H1 (cell line): ENCODE measurements around the gene SEC14L5. TPM values are rescaled to one million over a fixed set of nuclear protein-coding genes. Genes with fewer than 3 reads are reported as not detected.

ENCODE experiments used
- CTCF ChIA-PET: fragments of 300-600 bp; sonication (Branson Sonifier 250); formaldehyde crosslinking; loops from one replicate; lab custom pipeline; 2021; ENCODE audit not compliant: partially characterized antibody; lab: Charles Lee
- POLR2A ChIA-PET: fragments of 300-600 bp; sonication (Branson Sonifier 250); formaldehyde crosslinking; loops from one replicate; lab custom pipeline; 2021; ENCODE audit warnings: inconsistent platforms; ENCODE audit not compliant: partially characterized antibody; lab: Charles Lee
- DNase-seq, 2 experiments: peaks; one replicate each; pipeline versions ENCODE4 v3.0.0 to v3.0.0-alpha.2; 2010 to 2022; ENCODE audit warnings: low spot score in 2 of 2, low read depth in 1 of 2, mixed read lengths in 1 of 2
- FAIRE-seq: peaks from 2 replicates; lab custom pipeline; 2011; peaks lifted over from hg19 to GRCh38; lab: Jason Lieb, UNC
- H2AFZ ChIP-seq: 2 replicates; pipeline ENCODE4 v1.8.1; 2012; ENCODE audit warnings: low read length, inconsistent platforms
- H2AK5ac ChIP-seq: 2 replicates; pipeline ENCODE4 v1.6.1; 2013; ENCODE audit warnings: low read depth, low read length
- H2BK120ac ChIP-seq: replicated peaks from 2 replicates; pipeline ENCODE3; 2013; ENCODE audit warnings: low read depth, low read length, inconsistent platforms
- H2BK12ac ChIP-seq: 2 replicates; pipeline ENCODE4 v1.6.1; 2013; ENCODE audit warnings: low read depth, low read length
- H2BK15ac ChIP-seq: 2 replicates; pipeline ENCODE4 v1.6.1; 2013; ENCODE audit warnings: low read length
- H2BK20ac ChIP-seq: 2 replicates; pipeline ENCODE4 v1.6.1; 2013; ENCODE audit warnings: low read length
- H2BK5ac ChIP-seq: 2 replicates; pipeline ENCODE4 v1.6.1; 2013; ENCODE audit warnings: low read depth, low read length
- H3K14ac ChIP-seq: 2 replicates; pipeline ENCODE4 v1.6.1; 2013; ENCODE audit warnings: inconsistent platforms; ENCODE audit not compliant: insufficient read length
- H3K18ac ChIP-seq: 2 replicates; pipeline ENCODE4 v1.6.1; 2013; ENCODE audit warnings: low read length; ENCODE audit errors: extremely low read depth
- H3K23ac ChIP-seq: 2 replicates; pipeline ENCODE4 v1.6.1; 2013; ENCODE audit warnings: inconsistent platforms; ENCODE audit not compliant: insufficient read length
- H3K23me2 ChIP-seq: 2 replicates; pipeline ENCODE4 v1.6.1; 2013; ENCODE audit warnings: low read depth, low read length
- H3K27ac ChIP-seq: 2 replicates; pipeline ENCODE4 v1.6.1; 2011; ENCODE audit warnings: low read depth, low read length, inconsistent platforms
- H3K27me3 ChIP-seq, 4 experiments: replicated peaks in 1 of 4; 1 replicate in 1 of 4; 2 replicates in 3 of 4; pipeline versions ENCODE4 v1.6.1 to v1.8.1; 2011 to 2013; ENCODE audit warnings: low read length in 3 of 4, mild to moderate bottlenecking in 3 of 4, inconsistent platforms in 2 of 4, mixed read lengths in 2 of 4, moderate library complexity in 1 of 4; ENCODE audit not compliant: control insufficient read depth in 3 of 4, insufficient read depth in 3 of 4; ENCODE audit errors: extremely low read depth in 1 of 4
- H3K36me3 ChIP-seq, 4 experiments: 2 replicates each; pipeline versions ENCODE4 v1.6.1 to v1.8.1; 2011 to 2013; ENCODE audit warnings: mild to moderate bottlenecking in 4 of 4, low read length in 3 of 4, moderate library complexity in 2 of 4, control low read depth in 1 of 4, inconsistent platforms in 1 of 4; ENCODE audit not compliant: insufficient read depth in 4 of 4, control insufficient read depth in 2 of 4
- H3K4ac ChIP-seq: replicated peaks from 2 replicates; pipeline ENCODE3; 2013; ENCODE audit warnings: low read length, low read depth, mixed read lengths, inconsistent platforms; ENCODE audit not compliant: insufficient read length
- H3K4me1 ChIP-seq, 4 experiments: replicated peaks in 1 of 4; 1 replicate in 1 of 4; 2 replicates in 3 of 4; pipeline versions ENCODE4 v1.6.1 to v1.8.1; 2011 to 2013; ENCODE audit warnings: low read length in 3 of 4, inconsistent platforms in 2 of 4, mixed read lengths in 1 of 4; ENCODE audit not compliant: insufficient read depth in 4 of 4, control insufficient read depth in 3 of 4
- H3K4me2 ChIP-seq, 2 experiments: 2 replicates each; pipeline versions ENCODE4 v1.6.1 to v1.8.1; 2011 to 2013; ENCODE audit warnings: low read depth in 2 of 2, low read length in 2 of 2, control low read depth in 1 of 2, inconsistent platforms in 1 of 2, mild to moderate bottlenecking in 1 of 2; ENCODE audit not compliant: insufficient read depth in 1 of 2
- H3K4me3 ChIP-seq, 4 experiments: fragments of 200-600, 300-600 bp in 1 of 4; sonication (generic), shearing (Covaris generic), sonication (Bioruptor Twin) in 1 of 4; 2 replicates each; pipeline versions ENCODE4 v1.5.1 to v1.8.1; 2011 to 2016; ENCODE audit warnings: low read length in 4 of 4, low read depth in 3 of 4, control low read depth in 2 of 4, inconsistent platforms in 2 of 4, mild to moderate bottlenecking in 2 of 4, mixed read lengths in 1 of 4, moderate library complexity in 1 of 4; ENCODE audit not compliant: insufficient read depth in 2 of 4; ENCODE audit errors: extremely low read depth in 1 of 4
- H3K56ac ChIP-seq: replicated peaks from 2 replicates; pipeline ENCODE3; 2013; ENCODE audit warnings: low read depth, mild to moderate bottlenecking, mixed read lengths, low read length, inconsistent platforms; ENCODE audit not compliant: insufficient read length
- H3K79me1 ChIP-seq: 2 replicates; pipeline ENCODE4 v1.6.1; 2013; ENCODE audit warnings: low read depth, low read length, control low read depth
- H3K79me2 ChIP-seq, 2 experiments: 2 replicates each; pipeline versions ENCODE4 v1.6.1 to v1.8.1; 2012 to 2013; ENCODE audit warnings: low read length in 2 of 2, mild to moderate bottlenecking in 2 of 2, inconsistent platforms in 1 of 2; ENCODE audit not compliant: insufficient read depth in 2 of 2, control insufficient read depth in 1 of 2
- H3K9ac ChIP-seq, 4 experiments: replicated peaks in 1 of 4; 1 replicate in 1 of 4; 2 replicates in 3 of 4; pipeline versions ENCODE4 v1.6.1 to v1.8.1; 2011 to 2013; ENCODE audit warnings: low read depth in 3 of 4, low read length in 3 of 4, control low read depth in 2 of 4, mild to moderate bottlenecking in 2 of 4, moderate library complexity in 2 of 4, inconsistent platforms in 1 of 4; ENCODE audit errors: extremely low read depth in 1 of 4
- H3K9me3 ChIP-seq, 2 experiments: 2 replicates each; pipeline versions ENCODE4 v1.6.1 to v1.8.1; 2012 to 2013; ENCODE audit warnings: mild to moderate bottlenecking in 2 of 2, moderate library complexity in 2 of 2, control low read depth in 1 of 2, inconsistent platforms in 1 of 2, low read depth in 1 of 2, low read length in 1 of 2, mixed read lengths in 1 of 2; ENCODE audit not compliant: insufficient read depth in 2 of 2
- H4K20me1 ChIP-seq, 2 experiments: replicated peaks in 1 of 2; 2 replicates each; pipeline versions ENCODE3 to v1.8.1; 2011 to 2013; ENCODE audit warnings: inconsistent platforms in 2 of 2, low read length in 2 of 2, mild to moderate bottlenecking in 1 of 2; ENCODE audit not compliant: insufficient read depth in 2 of 2, control insufficient read depth in 1 of 2
- H4K5ac ChIP-seq: 2 replicates; pipeline ENCODE4 v1.6.1; 2013; ENCODE audit warnings: low read length, low read depth, mixed read lengths, inconsistent platforms; ENCODE audit not compliant: insufficient read length
- H4K8ac ChIP-seq: 2 replicates; pipeline ENCODE4 v1.8.0; 2013; ENCODE audit warnings: mild to moderate bottlenecking, moderate library complexity, low read length, inconsistent platforms; ENCODE audit not compliant: insufficient read depth; ENCODE audit errors: extremely low read depth
- H4K91ac ChIP-seq: replicated peaks from 2 replicates; pipeline ENCODE3; 2013; ENCODE audit warnings: low read length, mixed read lengths, inconsistent platforms; ENCODE audit not compliant: insufficient read length
- BACH1 ChIP-seq: IDR thresholded peaks from 2 replicates; pipeline ENCODE4 v1.6.1; 2012; ENCODE audit warnings: low read length, improper control_type of control experiment
- CBX5 ChIP-seq: fragments of 300-800, 300-1000 bp; sonication (generic); IDR thresholded peaks from 2 replicates; pipeline ENCODE4 v1.7.1; 2016; ENCODE audit warnings: antibody characterized with exemption, low read length, low read depth
- CREB1 ChIP-seq: IDR thresholded peaks from 2 replicates; pipeline ENCODE4 v1.6.1; 2012; ENCODE audit warnings: inconsistent platforms
- EZH2 ChIP-seq: fragments of 200-600 bp; sonication (generic); IDR thresholded peaks from 2 replicates; pipeline ENCODE4 v1.7.1; 2012; ENCODE audit warnings: low read depth, mild to moderate bottlenecking, moderate library complexity, low read length, inconsistent platforms; ENCODE audit not compliant: severe bottlenecking
- FOSL1 ChIP-seq: IDR thresholded peaks from 2 replicates; pipeline ENCODE4 v1.6.1; 2011; ENCODE audit warnings: mild to moderate bottlenecking, low read depth, low read length, moderate library complexity; ENCODE audit not compliant: insufficient read depth
- GTF2F1 ChIP-seq: IDR thresholded peaks from 2 replicates; pipeline ENCODE4 v1.6.1; 2012; ENCODE audit warnings: low read depth, low read length, improper control_type of control experiment, borderline replicate concordance
- JUN ChIP-seq: IDR thresholded peaks from 2 replicates; pipeline ENCODE4 v1.6.1; 2011; ENCODE audit warnings: low read depth, mild to moderate bottlenecking, improper control_type of control experiment, low read length
- JUND ChIP-seq: IDR thresholded peaks from 2 replicates; pipeline ENCODE4 v1.6.1; 2011; ENCODE audit warnings: mild to moderate bottlenecking, improper control_type of control experiment, low read length
- NANOG ChIP-seq: IDR thresholded peaks from 2 replicates; pipeline ENCODE4 v1.6.1; 2011; ENCODE audit warnings: low read length, low read depth, mild to moderate bottlenecking, inconsistent platforms; ENCODE audit not compliant: insufficient read depth, poor library complexity, severe bottlenecking
- RAD21 ChIP-seq, 2 experiments: IDR thresholded peaks in 1 of 2; conservative IDR thresholded peaks in 1 of 2; 2 replicates each; pipeline ENCODE4 v1.6.1; 2011; ENCODE audit warnings: low read depth in 2 of 2, low read length in 2 of 2, improper control_type of control experiment in 1 of 2, inconsistent platforms in 1 of 2, mild to moderate bottlenecking in 1 of 2, moderate library complexity in 1 of 2
- RBBP5 ChIP-seq: IDR thresholded peaks from 2 replicates; pipeline ENCODE4 v1.7.1; 2012; ENCODE audit warnings: low read depth, mild to moderate bottlenecking, inconsistent platforms, low read length, moderate library complexity, borderline replicate concordance
- TCF12 ChIP-seq: IDR thresholded peaks from 2 replicates; pipeline ENCODE4 v1.6.1; 2011; ENCODE audit warnings: low read depth, mild to moderate bottlenecking, low read length
- WGBS, 2 experiments: shearing (Covaris generic) in 1 of 2; methylation state at CpG; one replicate each; pipeline versions ENCODE4 v1.1.6 to v1.1.7; 2013 to 2015; ENCODE audit warnings: low lambda C conversion rate in 2 of 2, mixed read lengths in 2 of 2, inconsistent platforms in 1 of 2, low coverage in 1 of 2, missing lambda C conversion rate in 1 of 2; ENCODE audit not compliant: insufficient replicate concordance in 2 of 2, insufficient coverage in 1 of 2, insufficient read length in 1 of 2; ENCODE audit errors: extremely low coverage in 1 of 2, missing lambda C conversion rate in 1 of 2; 5-methylcytosine and 5-hydroxymethylcytosine counted together
- polyA plus RNA-seq, 7 experiments: library from polyadenylated mRNA; depleted of rRNA in 3 of 7; stranded (reverse) in 5 of 7; unstranded in 2 of 7; fragments of >200 nt in 5 of 7; fragments of 200-250 nt in 2 of 7; gene quantifications; 1 replicate in 5 of 7; 2 replicates in 1 of 7; 4 replicates in 1 of 7; pipeline versions ENCODE4 v1.2.1 to v1.2.3, GENCODE V29; 2011 to 2013; ENCODE audit warnings: missing spikeins in 2 of 7, mixed read lengths in 2 of 7
- total RNA-seq: library from RNA; stranded (reverse); fragmentation: NEBNext Ultra II Directional; extraction: Animal tissue kit (Norgen Biotek cat#: 25700); gene quantifications from 2 replicates; pipeline ENCODE4 v1.2.1, GENCODE V29; 2021

Gene SEC14L5
- total and polyA plus RNA-seq, 2 of the 8 experiments (the other 6 are each of a cell fraction or from before 2014, with no cell fraction given) = 1.9 to 3.0 TPM

GRCh38 chr16:5041600-5042133, 83.5 kb downstream of the SEC14L5 start:
- Histone ChIP-seq H3K27ac (no peak overlapping the region), H3K9ac (no peak overlapping the region), H3K4me2 (no peak overlapping the region), H3K79me2 (no peaks in the 10 kb centered on the region), H3K79me1 (no peaks in the 10 kb centered on the region), H2BK120ac (no peak overlapping the region), H2BK12ac (0 out of 2 replicates have a peak overlapping the region, but pooled peaks have one; percentile 23), H3K4me1 (peaks cover 0 to 1% (median 1%) of the 10 kb centered on the region in 4 experiments; a peak in 6 of 7 replicates), H2BK15ac (0 out of 2 replicates have a peak overlapping the region, but pooled peaks have one; percentile 19), H4K20me1 (no peaks in the 10 kb centered on the region), H2AFZ (no peak overlapping the region), H3K4ac (no peak overlapping the region), H3K4me3 (no peak overlapping the region), H3K18ac (no peak overlapping the region), H3K56ac (no peak overlapping the region), H3K36me3 (no peaks in the 10 kb centered on the region), H3K23ac (no peak overlapping the region), H2BK20ac (no peak overlapping the region), H3K23me2 (no peaks in the 10 kb centered on the region), H2BK5ac (no peak overlapping the region), H2AK5ac (peak overlapping the region; percentile 40; the same call in 1 of the 2 replicates), H3K27me3 (no peaks in the 10 kb centered on the region), H4K8ac (no peak overlapping the region), H3K14ac (no peak overlapping the region), H4K5ac (no peak overlapping the region), H3K9me3 (no peaks in the 10 kb centered on the region), H4K91ac (no peak overlapping the region)
- DNase-seq (no peak), FAIRE-seq (no peak)
- ChIA-PET POLR2A (interaction anchor here (0.6 to 1.5 kb wide), 4 partner anchors 16 to 72 kb away, joined by 3 read pairs; no protein-coding TSS in a partner anchor), CTCF (interaction anchor here (0.6 to 28.8 kb wide), 8 partner anchors 12 to 554 kb away, joined by 3 to 625 read pairs (median 6); partner anchors contain the start of gene ALG1)
- WGBS, 2 experiments = 94% methylated on average over 12 of the region's 12 CpGs; no CpG with 5 or more reads in 1 of the 2 experiments
- TF ChIP-seq EZH2 (no peak), CREB1 (no peak), JUN (no peak), JUND (no peak), CBX5 (no peak), FOSL1 (no peak), RBBP5 (no peak), GTF2F1 (no peak), RAD21 (IDR thresholded peaks at IDR 0.05 in 1 of 2, conservative IDR thresholded peaks at IDR 0.05 in 1 of 2; ENCODE audit: low read depth in 2 of 2, low read length in 2 of 2) (no peak), TCF12 (no peak), NANOG (no peak), BACH1 (no peak)
